Coronary artery (tissue), 2 donors: ENCODE data around the gene POLR1G.

Experiments
- DNase-seq: peaks from one replicate; pipeline ENCODE4 v3.0.0-alpha.2; 2017; ENCODE audit warnings: low spot score
- H3K27ac ChIP-seq, 2 donors: fragments of 200-600 bp; sonication (generic); one replicate each; pipeline ENCODE4 v1.5.1; 2016 to 2019
- H3K4me3 ChIP-seq: fragments of 200-600 bp; sonication (generic); 2 replicates; pipeline ENCODE4 v1.5.1; 2016; ENCODE audit warnings: mild to moderate bottlenecking, moderate library complexity
- TF ChIP-seq, protein P1 (sequence below): fragments of 200-600 bp; sonication (generic); IDR thresholded peaks from one replicate; pipeline ENCODE4 v1.5.1; 2019; ENCODE audit warnings: antibody characterized with exemption

POLR1G gene

GRCh38 chr19:45406226-45407090 is at the start of gene POLR1G:
TSS of gene POLR1G (plus strand) at chr19:45406644. CDS start at chr19:45406697, 53 bp downstream.
- H3K4me3 ChIP-seq: peak within 1 kb of the TSS; percentile 77
- DNase-seq: no peak
- TF ChIP-seq, protein P1, sequence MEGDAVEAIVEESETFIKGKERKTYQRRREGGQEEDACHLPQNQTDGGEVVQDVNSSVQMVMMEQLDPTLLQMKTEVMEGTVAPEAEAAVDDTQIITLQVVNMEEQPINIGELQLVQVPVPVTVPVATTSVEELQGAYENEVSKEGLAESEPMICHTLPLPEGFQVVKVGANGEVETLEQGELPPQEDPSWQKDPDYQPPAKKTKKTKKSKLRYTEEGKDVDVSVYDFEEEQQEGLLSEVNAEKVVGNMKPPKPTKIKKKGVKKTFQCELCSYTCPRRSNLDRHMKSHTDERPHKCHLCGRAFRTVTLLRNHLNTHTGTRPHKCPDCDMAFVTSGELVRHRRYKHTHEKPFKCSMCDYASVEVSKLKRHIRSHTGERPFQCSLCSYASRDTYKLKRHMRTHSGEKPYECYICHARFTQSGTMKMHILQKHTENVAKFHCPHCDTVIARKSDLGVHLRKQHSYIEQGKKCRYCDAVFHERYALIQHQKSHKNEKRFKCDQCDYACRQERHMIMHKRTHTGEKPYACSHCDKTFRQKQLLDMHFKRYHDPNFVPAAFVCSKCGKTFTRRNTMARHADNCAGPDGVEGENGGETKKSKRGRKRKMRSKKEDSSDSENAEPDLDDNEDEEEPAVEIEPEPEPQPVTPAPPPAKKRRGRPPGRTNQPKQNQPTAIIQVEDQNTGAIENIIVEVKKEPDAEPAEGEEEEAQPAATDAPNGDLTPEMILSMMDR: no peak
- H3K27ac ChIP-seq: peak within 1 kb of the TSS; percentile 87 to 98

- TF ChIP-seq, protein P1: no peak
- Histone ChIP-seq H3K4me3 (no peak overlapping the region), H3K27ac (no peak overlapping the region)
- DNase-seq: no peak
Measured at GRCh38 chr19:45356760-45357444, 49.5 kb upstream of the POLR1G start.

DNA sequence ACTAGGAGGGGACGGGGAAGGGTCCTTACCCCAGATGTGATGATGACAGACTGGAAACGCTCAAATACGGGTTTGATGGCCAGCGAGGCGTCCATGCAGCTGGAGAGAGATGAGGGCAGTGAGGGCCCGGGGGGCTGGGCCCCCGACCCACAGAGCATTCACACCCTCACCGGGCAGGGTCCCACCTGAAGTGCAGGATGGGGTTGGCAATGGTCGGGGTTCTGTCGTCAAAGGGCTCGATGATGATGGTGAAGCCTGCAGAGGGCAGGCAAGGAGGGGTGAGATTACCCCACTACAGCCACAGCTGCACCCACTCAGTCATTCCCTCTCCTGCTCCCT is 49.0 kb upstream of the POLR1G start:
- TF ChIP-seq, protein P1: no peak
- H3K27ac ChIP-seq: no peak overlapping the region
- no peak overlapping the region for H3K4me3 ChIP-seq
- DNase-seq: no peak

DNA sequence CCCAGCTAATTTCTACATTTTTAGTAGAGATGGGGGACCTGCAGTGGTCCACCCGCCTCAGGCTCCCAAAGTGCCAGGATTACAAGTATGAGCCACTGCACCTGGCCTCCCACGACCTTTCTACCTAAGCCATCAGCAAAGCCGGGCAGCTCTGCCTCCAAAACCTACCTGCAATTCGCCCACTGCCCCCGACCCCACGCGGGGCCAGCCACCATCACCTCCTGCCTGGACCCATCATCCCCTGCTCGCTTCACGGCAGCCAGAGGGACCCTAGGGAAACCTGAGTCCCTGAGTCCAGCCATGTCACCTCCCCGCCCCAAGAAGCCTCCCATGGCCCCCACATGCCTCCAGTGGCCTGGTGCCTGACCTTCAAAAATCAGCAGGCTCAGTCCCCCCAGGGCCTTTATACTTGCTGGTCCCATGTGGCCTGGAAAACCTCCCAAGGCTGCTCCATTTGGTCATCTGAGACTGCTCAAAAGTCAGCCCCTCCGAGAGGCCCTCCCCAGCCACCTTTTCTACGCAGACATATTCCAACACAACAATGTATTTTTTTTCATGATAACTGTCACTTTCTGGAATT is 48.1 kb upstream of the POLR1G start:
- Histone ChIP-seq H3K27ac (no peak overlapping the region), H3K4me3 (no peak overlapping the region)
- no peak for DNase-seq
- TF ChIP-seq, protein P1: no peak

DNA sequence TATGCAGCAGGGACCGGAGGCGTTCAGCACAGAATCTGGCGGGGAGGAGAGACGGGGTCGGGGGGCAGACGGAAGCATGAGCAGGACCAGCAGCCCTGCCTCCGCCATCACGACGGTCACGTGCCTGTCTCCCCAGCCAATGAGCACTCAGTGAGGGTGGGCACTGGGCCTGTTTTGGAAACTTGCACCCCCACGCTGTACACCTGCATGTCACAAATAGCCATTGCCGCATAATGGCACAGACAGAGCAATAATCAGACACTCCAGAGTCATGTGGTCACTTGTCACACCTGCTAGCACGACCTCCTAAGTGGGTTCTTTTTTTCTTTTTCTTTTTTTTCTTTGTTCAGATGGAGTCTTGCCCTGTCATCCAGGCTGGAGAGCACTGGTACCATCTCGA is 44.8 kb upstream of the POLR1G start:
- DNase-seq: no peak
- TF ChIP-seq, protein P1: no peak
- H3K27ac ChIP-seq: no peak overlapping the region
- H3K4me3 ChIP-seq: no peak overlapping the region

GRCh38 chr19:45362291-45362690 is 44.2 kb upstream of the POLR1G start:
- Histone ChIP-seq H3K27ac (no peak overlapping the region), H3K4me3 (no peak overlapping the region)
- TF ChIP-seq, protein P1: no peak
- DNase-seq: no peak
